Ovary (tissue), 9 donors: ENCODE data around the gene ARPC1A. TPM values are rescaled to one million over a fixed set of nuclear protein-coding genes. Genes with fewer than 3 reads are reported as not detected.

Experiments used
- DNase-seq, 5 donors: peaks; one replicate each; pipeline ENCODE4 v3.0.0-alpha.2; 2019 to 2020
- H3K27ac ChIP-seq, 2 donors: fragments of 200-600 bp; one replicate each; pipeline versions ENCODE4 v1.5.1 to v1.8.0; 2019 to 2022
- H3K27me3 ChIP-seq: fragments of 200-600 bp; one replicate; pipeline ENCODE4 v1.8.0; 2022
- H3K36me3 ChIP-seq: fragments of 200-600 bp; sonication (generic); one replicate; pipeline ENCODE4 v1.5.1; 2019
- H3K4me1 ChIP-seq: one replicate; pipeline ENCODE4 v1.8.1; 2013; ENCODE audit warnings: mild to moderate bottlenecking, moderate library complexity; ENCODE audit not compliant: insufficient read depth
- H3K4me3 ChIP-seq: fragments of 200-600 bp; sonication (generic); one replicate; pipeline ENCODE4 v1.5.1; 2017
- H3K9me3 ChIP-seq, 2 donors: fragments of 200-600 bp in 1 of 2; sonication (generic) in 1 of 2; one replicate each; pipeline versions ENCODE4 v1.5.1 to v1.8.1; 2013 to 2019; ENCODE audit warnings: mild to moderate bottlenecking in 1 of 2, moderate library complexity in 1 of 2
- CTCF ChIP-seq, 3 donors: fragments of 450-650 bp in 2 of 3; fragments of 200-600 bp in 1 of 3; IDR thresholded peaks; one replicate each; pipeline versions ENCODE4 v1.5.1 to v1.8.0; 2016 to 2022; ENCODE audit warnings: antibody characterized with exemption in 3 of 3, mild to moderate bottlenecking in 1 of 3
- EP300 ChIP-seq: sonication (generic); formaldehyde crosslinking; IDR thresholded peaks from one replicate; pipeline ENCODE4 v1.6.1; 2017; ENCODE audit warnings: antibody characterized with exemption
- POLR2A ChIP-seq: fragments of 450-650 bp; IDR thresholded peaks from one replicate; pipeline ENCODE4 v1.6.1; 2017; ENCODE audit warnings: antibody characterized with exemption, mild to moderate bottlenecking, moderate library complexity
- WGBS, 3 donors: extraction: QIAGEN DNeasy Blood & Tissue Kit in 1 of 3; methylation state at CpG; one replicate each; pipeline versions ENCODE4 v1.1.5 to v1.1.7; 2013 to 2017; 5-methylcytosine and 5-hydroxymethylcytosine counted together
- intact Hi-C, 4 donors: fragments of 100-400 bp; cut with DNase I; formaldehyde crosslinking; loops; one replicate each; pipeline versions ENCODE4 v1.11.0 to v1.15.1; 2022 to 2023
- polyA plus RNA-seq, 2 donors: library from polyadenylated mRNA; stranded (reverse); fragments of 200-250 nt in 1 of 2; fragments of 350-450 nt in 1 of 2; fragmentation: Illumina TruSeq in 1 of 2; extraction: RNeasy Lipid Tissue Mini Kit (QIAGEN cat#74804) in 1 of 2; gene quantifications; one replicate each; pipeline ENCODE4 v1.2.3, GENCODE V29; 2013 to 2014
- total RNA-seq, 7 donors: library from RNA; depleted of rRNA in 2 of 7; stranded (reverse); fragments of >200 nt in 2 of 7; fragmentation: NEBNext Ultra II Directional in 3 of 7; extraction: Animal tissue kit (Norgen Biotek cat#: 25700) in 3 of 7; gene quantifications; one replicate each; pipeline versions ENCODE4 v1.1.0 to v1.2.4, GENCODE V29; 2016 to 2023
- donor health status: DM: no; HTN: no; CAD: no; lungs with moderate emphysema.
- donor health status: DM: no; HTN: no; CAD: no.
- donor health status: Bipolar disorder and iron deficiency.
- donor health status: DM: yes; HTN: yes; CAD: no.
- donor health status: DM: no; HTN: no; CAD: no.
- donor health status: DM: yes; HTN: yes; CAD: no.

The ARPC1A gene
- total and polyA plus RNA-seq, 9 donors, result 83.7 to 138 (median 112) TPM

- Histone ChIP-seq H3K4me3 (no peak overlapping the region), H3K9me3 (no peaks in the 10 kb centered on the region), H3K27me3 (no peaks in the 10 kb centered on the region), H3K27ac (no peak overlapping the region), H3K36me3 (no peaks in the 10 kb centered on the region), H3K4me1 (peaks cover 3% of the 10 kb centered on the region)
- intact Hi-C loops, result loop anchor here in 2 of 4 donors (10.0 kb wide), 1 partner anchor 252 kb away; the partner anchor contains the start of gene SMURF1 (in 2 of the 2)
- TF ChIP-seq EP300, result no peak
- TF ChIP-seq POLR2A, result no peak
- TF ChIP-seq CTCF (IDR thresholded peaks at IDR 0.05), result no peak
- DNase-seq, result no peak
- 46 to 51% (median 47%) methylated on average over 21 of the region's 21 CpGs for WGBS, 3 donors
Observed at GRCh38 chr7:99396418-99397296, 71.0 kb downstream of the ARPC1A start.

- Histone ChIP-seq H3K4me1 (peaks cover 3% of the 10 kb centered on the region), H3K27me3 (no peaks in the 10 kb centered on the region), H3K4me3 (no peak overlapping the region), H3K27ac (no peak overlapping the region), H3K36me3 (no peaks in the 10 kb centered on the region), H3K9me3 (no peaks in the 10 kb centered on the region)
- no peak for DNase-seq
- 84 to 87% (median 84%) methylated on average over 18 of the region's 18 CpGs for WGBS, 3 donors
- intact Hi-C loops, result loop anchor here in 2 of 4 donors (10.0 kb wide), 1 partner anchor 253 kb away; the partner anchor contains the start of gene SMURF1 (in 2 of the 2)
- no peak for TF ChIP-seq EP300
Observed at GRCh38 chr7:99397297-99397983, 71.7 kb downstream of the ARPC1A start.

- H3K27me3 ChIP-seq, result no peaks in the 10 kb centered on the region
- no peak for DNase-seq
- no peak overlapping the region for H3K27ac ChIP-seq
- no peaks in the 10 kb centered on the region for H3K36me3 ChIP-seq
- TF ChIP-seq CTCF (IDR thresholded peaks at IDR 0.05), result no peak
- TF ChIP-seq EP300, result no peak
- TF ChIP-seq POLR2A, result no peak
- 53 to 68% (median 65%) methylated on average over 5 of the region's 5 CpGs for WGBS, 3 donors
- no peak overlapping the region for H3K4me3 ChIP-seq
- no peaks in the 10 kb centered on the region for H3K4me1 ChIP-seq
- H3K9me3 ChIP-seq, result no peaks in the 10 kb centered on the region
- intact Hi-C loops, result loop anchor here in 2 of 4 donors (10.0 kb wide), 1 partner anchor 254 kb away; the partner anchor contains the start of gene SMURF1 (in 2 of the 2)
Observed at GRCh38 chr7:99398891-99399445, 73.3 kb downstream of the ARPC1A start.

- DNase-seq, result no peak
- Histone ChIP-seq H3K27ac (no peak overlapping the region), H3K9me3 (no peaks in the 10 kb centered on the region), H3K27me3 (no peaks in the 10 kb centered on the region), H3K4me1 (peaks cover 1% of the 10 kb centered on the region), H3K4me3 (no peak overlapping the region), H3K36me3 (no peaks in the 10 kb centered on the region)
- WGBS, 3 donors, result 56 to 79% (median 67%) methylated on average over 6 of the region's 6 CpGs
- no peak for TF ChIP-seq CTCF (IDR thresholded peaks at IDR 0.05)
- TF ChIP-seq POLR2A, result no peak
- TF ChIP-seq EP300, result no peak
- intact Hi-C loops, result loop anchor here in 2 of 4 donors (10.0 kb wide), 1 partner anchor 255 kb away; the partner anchor contains the start of gene SMURF1 (in 2 of the 2)
Observed at GRCh38 chr7:99399597-99399996, 73.9 kb downstream of the ARPC1A start.
